ENCODE results near the gene CBL. TPM values are rescaled to one million over a fixed set of nuclear protein-coding genes. Genes with fewer than 3 reads are reported as not detected.

Gene CBL
- total RNA-seq, 1 experiment from 2014 or later, result 56.4 TPM

DNA sequence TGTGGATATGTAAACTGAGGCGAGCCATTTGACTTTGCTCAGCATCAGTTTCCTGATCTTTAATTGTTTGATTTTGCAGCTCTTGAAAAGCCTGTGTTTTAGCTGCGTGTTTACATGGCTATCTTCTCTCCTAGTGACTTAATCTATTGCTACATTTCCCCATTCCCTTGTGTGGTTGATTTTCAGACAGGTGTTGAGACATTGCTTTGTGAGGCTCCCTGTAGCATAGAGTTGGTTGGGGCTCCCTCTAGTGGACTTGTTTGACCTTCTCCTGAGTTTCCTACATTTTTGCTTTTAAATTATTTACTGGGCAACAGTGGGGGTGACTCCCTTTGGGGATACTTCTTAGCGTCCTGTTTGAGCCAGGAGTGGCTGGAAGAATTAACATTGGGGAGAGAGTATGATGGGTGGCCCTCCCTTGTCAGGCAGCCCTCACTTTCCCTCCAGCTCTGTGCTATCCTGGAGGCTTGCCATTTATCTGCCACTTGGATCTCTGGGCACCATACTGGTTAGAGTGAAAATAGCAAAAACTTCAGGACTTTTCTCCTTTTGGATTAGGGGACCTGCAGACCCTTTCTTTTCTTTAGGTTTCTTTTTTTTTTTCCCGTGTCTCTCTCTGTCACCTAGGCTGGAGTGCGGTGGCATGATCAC is 9.2 kb upstream of the CBL start:
- Histone ChIP-seq H4K91ac (ENCODE audit: insufficient read length, low read depth, low read length) (no peak overlapping the region), H3K9ac (ENCODE audit: extremely low read depth, insufficient read length, low read length) (no peak overlapping the region), H2BK20ac (ENCODE audit: low read depth, low read length, poor library complexity, severe bottlenecking) (no peak overlapping the region), H3K27ac (ENCODE audit: insufficient read length, low read depth, low read length) (no peak overlapping the region), H3K79me1 (ENCODE audit: insufficient read depth, low read depth, low read length, poor library complexity, severe bottlenecking) (no peaks in the 10 kb centered on the region), H4K5ac (ENCODE audit: insufficient read length, low read depth, low read length) (no peak overlapping the region), H2AFZ (ENCODE audit: low read length) (no peak overlapping the region), H3K4ac (ENCODE audit: low read depth, low read length) (no peak overlapping the region), H2AK5ac (ENCODE audit: insufficient read length, low read length) (no peak overlapping the region), H2BK15ac (ENCODE audit: low read depth, low read length) (no peak overlapping the region), H3K18ac (ENCODE audit: insufficient read length, low read depth, low read length) (peak overlapping the region; percentile 60), H3K23me2 (ENCODE audit: insufficient read length, low read depth, low read length, poor library complexity, severe bottlenecking) (no peaks in the 10 kb centered on the region), H4K20me1 (ENCODE audit: control insufficient read depth, insufficient read depth, insufficient read length) (no peaks in the 10 kb centered on the region), H3K56ac (ENCODE audit: insufficient read length, low read depth, low read length) (no peak overlapping the region), H3K79me2 (ENCODE audit: insufficient read depth, low read length) (no peaks in the 10 kb centered on the region), H3K9me3 (ENCODE audit: control insufficient read depth, low read depth, low read length) (no peaks in the 10 kb centered on the region), H3T11ph (ENCODE audit: low read length) (no peak overlapping the region), H3K14ac (ENCODE audit: insufficient read depth, low read length) (no peak overlapping the region), H4K8ac (replicated peaks; ENCODE audit: insufficient read length, low read depth, low read length) (no peak overlapping the region), H2BK120ac (ENCODE audit: low read depth, low read length, poor library complexity, severe bottlenecking) (no peak overlapping the region), H3K4me1 (ENCODE audit: insufficient read depth, low read length) (peaks cover 2% of the 10 kb centered on the region; the same call in 1 of the 2 replicates), H3K4me2 (ENCODE audit: insufficient read depth, insufficient read length, low read length) (no peak overlapping the region), H2BK5ac (ENCODE audit: insufficient read length, low read length) (no peak overlapping the region), H3K23ac (ENCODE audit: insufficient read length, low read depth, low read length) (no peak overlapping the region), H2BK12ac (ENCODE audit: insufficient read length, low read depth, low read length) (no peak overlapping the region), H3K27me3 (ENCODE audit: insufficient read depth, low read length) (no peaks in the 10 kb centered on the region)
- H3K36me3 Mint-ChIP-seq (ENCODE audit: insufficient read depth in 1 of 3, low read depth in 3 of 3), result no peaks in the 10 kb centered on the region
- H3K4me3 Mint-ChIP-seq, result no peak overlapping the region
- no peaks in the 10 kb centered on the region; the same call in 1 of the 2 replicates for H3K27me3 Mint-ChIP-seq (ENCODE audit: low read depth)
- H3K27ac Mint-ChIP-seq, result no peak overlapping the region; a peak in 2 of 7 replicates
- H3K9me3 Mint-ChIP-seq, result no peaks in the 10 kb centered on the region; a peak in 1 of 5 replicates
- H3K4me1 Mint-ChIP-seq, result peaks cover 21 to 34% of the 10 kb centered on the region in 2 experiments
- peak; percentile 73 for DNase-seq
- TF ChIP-seq, protein P1, sequence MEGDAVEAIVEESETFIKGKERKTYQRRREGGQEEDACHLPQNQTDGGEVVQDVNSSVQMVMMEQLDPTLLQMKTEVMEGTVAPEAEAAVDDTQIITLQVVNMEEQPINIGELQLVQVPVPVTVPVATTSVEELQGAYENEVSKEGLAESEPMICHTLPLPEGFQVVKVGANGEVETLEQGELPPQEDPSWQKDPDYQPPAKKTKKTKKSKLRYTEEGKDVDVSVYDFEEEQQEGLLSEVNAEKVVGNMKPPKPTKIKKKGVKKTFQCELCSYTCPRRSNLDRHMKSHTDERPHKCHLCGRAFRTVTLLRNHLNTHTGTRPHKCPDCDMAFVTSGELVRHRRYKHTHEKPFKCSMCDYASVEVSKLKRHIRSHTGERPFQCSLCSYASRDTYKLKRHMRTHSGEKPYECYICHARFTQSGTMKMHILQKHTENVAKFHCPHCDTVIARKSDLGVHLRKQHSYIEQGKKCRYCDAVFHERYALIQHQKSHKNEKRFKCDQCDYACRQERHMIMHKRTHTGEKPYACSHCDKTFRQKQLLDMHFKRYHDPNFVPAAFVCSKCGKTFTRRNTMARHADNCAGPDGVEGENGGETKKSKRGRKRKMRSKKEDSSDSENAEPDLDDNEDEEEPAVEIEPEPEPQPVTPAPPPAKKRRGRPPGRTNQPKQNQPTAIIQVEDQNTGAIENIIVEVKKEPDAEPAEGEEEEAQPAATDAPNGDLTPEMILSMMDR (conservative IDR thresholded peaks at IDR 0.05), result peak; percentile 90
- no CpG with 5 or more reads among the region's 5 CpGs for WGBS (ENCODE audit: extremely low coverage, insufficient read length, low lambda C conversion rate)

Measured in H9 (cell line).